K562 (cell line): ENCODE data around the gene RPH3AL. TPM values are rescaled to one million over a fixed set of nuclear protein-coding genes. Genes with fewer than 3 reads are reported as not detected.
"Not testable (repeated sequence)": the region's sequence is repeated elsewhere in the genome, so short reads cannot be mapped to it uniquely, and the experiment has no call there.

Experiments used
- ATAC-seq: fragments of 200-7000 bp; cut with Tn5 transposase; 3 replicates; pipeline ENCODE4 v1.9.1; 2020; ENCODE audit warnings: moderate library complexity
- BruUV-seq: library from RNA; stranded (reverse); fragments of 400-500 nt; replicated peaks from 2 replicates; lab custom pipeline; 2021; lab: Mats Ljungman, UMichigan
- CTCF ChIA-PET: fragments of 300-600 bp; formaldehyde crosslinking; extraction: SDS; loops from one replicate; lab custom pipeline; 2021; ENCODE audit warnings: low intra/inter-chr PET ratio; lab: Yijun Ruan, JAX
- POLR2A ChIA-PET: fragments of 300-600, 350-650 bp; sonication (Branson Sonifier 250); formaldehyde crosslinking; extraction: SDS; loops from one replicate; lab custom pipeline; 2021; ENCODE audit warnings: antibody characterized with exemption, inconsistent platforms; lab: Yijun Ruan, JAX
- DNase-seq, 4 experiments: peaks; one replicate each; pipeline versions ENCODE4 v3.0.0 to v3.0.0-alpha.2; 2011 to 2018; ENCODE audit warnings: low spot score in 3 of 4, mixed read lengths in 3 of 4; ENCODE audit errors: extremely low read depth in 1 of 4
- FAIRE-seq: peaks from 2 replicates; lab custom pipeline; 2011; peaks lifted over from hg19 to GRCh38; lab: Jason Lieb, UNC
- H2AFZ ChIP-seq: 2 replicates; pipeline ENCODE4 v1.6.0; 2011; ENCODE audit warnings: low read depth, low read length, control low read depth, inconsistent platforms
- H3K27ac ChIP-seq: fragments of 200-600 bp; 3 replicates; pipeline ENCODE4 v1.8.0; 2011; ENCODE audit warnings: low read depth, mild to moderate bottlenecking, control low read depth, inconsistent platforms, low read length, moderate library complexity, mixed read lengths; ENCODE audit errors: extremely low read depth
- H3K27me3 ChIP-seq, 2 experiments: fragments of 300-600 bp in 1 of 2; 2 replicates in 1 of 2; 3 replicates in 1 of 2; pipeline versions ENCODE4 v1.6.0 to v1.8.0; 2011; ENCODE audit warnings: inconsistent platforms in 2 of 2, low read length in 2 of 2, mild to moderate bottlenecking in 1 of 2, mixed read lengths in 1 of 2, moderate library complexity in 1 of 2; ENCODE audit not compliant: control insufficient read depth in 2 of 2, insufficient read depth in 2 of 2
- H3K36me3 ChIP-seq: fragments of 300-600 bp; 3 replicates; pipeline ENCODE4 v1.8.0; 2011; ENCODE audit warnings: mild to moderate bottlenecking, low read length, inconsistent platforms; ENCODE audit not compliant: control insufficient read depth, insufficient read depth
- H3K4me1 ChIP-seq, 2 experiments: fragments of 200-600 bp in 1 of 2; replicated peaks in 1 of 2; 2 replicates in 1 of 2; 3 replicates in 1 of 2; pipeline versions ENCODE4 v1.5.1 to v1.8.0; 2011; ENCODE audit warnings: inconsistent platforms in 2 of 2, low read length in 2 of 2, mild to moderate bottlenecking in 1 of 2, mixed read lengths in 1 of 2, moderate library complexity in 1 of 2; ENCODE audit not compliant: control insufficient read depth in 2 of 2, insufficient read depth in 2 of 2
- H3K4me2 ChIP-seq: 2 replicates; pipeline ENCODE4 v1.6.1; 2011; ENCODE audit warnings: low read length, control low read depth, inconsistent platforms, mixed read lengths; ENCODE audit not compliant: insufficient read depth
- H3K4me3 ChIP-seq: fragments of 200-600 bp; sonication (generic), shearing (Covaris generic); 2 replicates; pipeline ENCODE4 v1.5.1; 2016; ENCODE audit warnings: control low read depth, inconsistent platforms
- H3K79me2 ChIP-seq: fragments of 200-600 bp; 3 replicates; pipeline ENCODE4 v1.8.0; 2011; ENCODE audit warnings: low read length, inconsistent platforms; ENCODE audit not compliant: control insufficient read depth, insufficient read depth
- H3K9ac ChIP-seq, 2 experiments: 2 replicates each; pipeline versions ENCODE4 v1.6.0 to v1.6.1; 2011; ENCODE audit warnings: low read depth in 2 of 2, low read length in 2 of 2, control low read depth in 1 of 2, inconsistent platforms in 1 of 2, mild to moderate bottlenecking in 1 of 2, mixed read lengths in 1 of 2; ENCODE audit not compliant: insufficient read depth in 1 of 2
- H3K9me1 ChIP-seq: one replicate; pipeline ENCODE4 v1.6.0; 2011; ENCODE audit warnings: inconsistent platforms, mild to moderate bottlenecking, low read length, moderate library complexity; ENCODE audit not compliant: control insufficient read depth, insufficient read depth
- H3K9me3 ChIP-seq: replicated peaks from 2 replicates; pipeline ENCODE4 v1.5.1; 2011; ENCODE audit warnings: low read depth, low read length, inconsistent platforms; ENCODE audit not compliant: control insufficient read depth, insufficient read depth
- H4K20me1 ChIP-seq: replicated peaks from 2 replicates; pipeline ENCODE4 v1.6.1; 2011; ENCODE audit warnings: low read length, inconsistent platforms, mixed read lengths; ENCODE audit not compliant: control insufficient read depth, insufficient read depth
- ETS1 ChIP-seq: conservative IDR thresholded peaks from 2 replicates; pipeline ENCODE4 v1.6.1; 2011; ENCODE audit warnings: low read depth, mild to moderate bottlenecking, low read length; ENCODE audit not compliant: control insufficient read depth
- MYC ChIP-seq, 2 experiments: fragments of 250-450 bp in 1 of 2; sonication (Bioruptor Pico) in 1 of 2; IDR thresholded peaks; 2 replicates each; pipeline versions ENCODE4 v1.5.1 to v1.6.1; 2012 to 2021; ENCODE audit warnings: low read depth in 2 of 2, borderline replicate concordance in 1 of 2, improper control_type of control experiment in 1 of 2, low read length in 1 of 2, mild to moderate bottlenecking in 1 of 2, moderate library complexity in 1 of 2
- NR2C2 ChIP-seq, 2 experiments: fragments of 200-800 bp in 1 of 2; sonication (Bioruptor generic) in 1 of 2; sonication (generic) in 1 of 2; formaldehyde crosslinking in 1 of 2; IDR thresholded peaks; 2 replicates each; pipeline versions ENCODE4 v1.6.1 to v1.8.0; 2016 to 2022; ENCODE audit warnings: mild to moderate bottlenecking in 1 of 2, missing compliant biosample characterization in 1 of 2, missing genetic modification characterization in 1 of 2, missing genetic modification reagents in 1 of 2
- POLR2G ChIP-seq: fragments of 200-400 bp; formaldehyde crosslinking; IDR thresholded peaks from 2 replicates; pipeline ENCODE4 v1.6.1; 2017; ENCODE audit warnings: low read depth, mild to moderate bottlenecking, antibody characterized with exemption, low read length, moderate library complexity
- RBFOX2 ChIP-seq: fragments of 200-400 bp; formaldehyde crosslinking; IDR thresholded peaks from 2 replicates; pipeline ENCODE4 v1.6.1; 2017; ENCODE audit warnings: low read depth, mild to moderate bottlenecking, low read length, moderate library complexity
- SIX5 ChIP-seq, 2 experiments: IDR thresholded peaks; 2 replicates each; pipeline ENCODE4 v1.6.1; 2011; ENCODE audit warnings: low read length in 2 of 2, borderline replicate concordance in 1 of 2, low read depth in 1 of 2, mild to moderate bottlenecking in 1 of 2, moderate library complexity in 1 of 2; ENCODE audit not compliant: insufficient read depth in 1 of 2
- TFAP4 ChIP-seq: sonication (generic); formaldehyde crosslinking; IDR thresholded peaks from 2 replicates; pipeline ENCODE4 v1.8.0; 2022; ENCODE audit warnings: missing genetic modification reagents, mild to moderate bottlenecking, moderate library complexity, borderline replicate concordance
- THAP7 ChIP-seq: fragments of 250-450 bp; sonication (Bioruptor Pico); IDR thresholded peaks from 2 replicates; pipeline ENCODE4 v1.5.0; 2021
- VEZF1 ChIP-seq: fragments of 200-800 bp; sonication (Bioruptor generic); IDR thresholded peaks from 2 replicates; pipeline ENCODE4 v1.6.1; 2017; ENCODE audit warnings: missing genetic modification characterization, missing compliant biosample characterization
- YY1 ChIP-seq, 3 experiments: IDR thresholded peaks; 2 replicates each; pipeline ENCODE4 v1.6.1; 2011; ENCODE audit warnings: low read length in 2 of 3, mild to moderate bottlenecking in 2 of 3, moderate library complexity in 2 of 3, borderline replicate concordance in 1 of 3, control low read depth in 1 of 3, low read depth in 1 of 3; ENCODE audit not compliant: insufficient read depth in 3 of 3, insufficient replicate concordance in 2 of 3, control insufficient read depth in 1 of 3, insufficient read length in 1 of 3; ENCODE audit errors: extremely low read depth in 1 of 3
- ZNF584 ChIP-seq: fragments of 200-800 bp; sonication (Bioruptor generic); IDR thresholded peaks from 2 replicates; pipeline ENCODE4 v1.6.1; 2016; ENCODE audit warnings: low read depth, mild to moderate bottlenecking, missing genetic modification characterization, missing compliant biosample characterization
- ZNF644 ChIP-seq: fragments of 200-800 bp; sonication (Bioruptor generic); IDR thresholded peaks from 2 replicates; pipeline ENCODE4 v1.6.1; 2016; ENCODE audit warnings: low read depth, missing genetic modification characterization, missing compliant biosample characterization
- WGBS: fragments of 100-300 bp; shearing (Covaris generic); methylation state at CpG from one replicate; pipeline ENCODE4 v1.1.6; 2016; ENCODE audit warnings: low coverage, mixed read lengths; ENCODE audit not compliant: insufficient coverage; ENCODE audit errors: missing lambda C conversion rate; 5-methylcytosine and 5-hydroxymethylcytosine counted together
- in situ Hi-C: fragments of 300-500 bp; cut with MboI; formaldehyde crosslinking; loops from 4 replicates; pipeline ENCODE4 v1.15.0; 2018; ENCODE audit warnings: inconsistent platforms, mixed read lengths
- intact Hi-C: fragments of 100-400 bp; cut with micrococcal nuclease; formaldehyde crosslinking; loops from 2 replicates; pipeline ENCODE4 v1.14.2; 2022
- polyA plus RNA-seq, 8 experiments: library from polyadenylated mRNA; depleted of rRNA in 4 of 8; stranded (reverse) in 5 of 8; unstranded in 3 of 8; fragments of >200 nt; fragmentation: Nextera tagmentation in 2 of 8; fragmentation: Illumina TruSeq in 1 of 8; extraction: Ambion mirVana in 2 of 8; extraction: Trizol in 1 of 8; gene quantifications; 2 replicates each; pipeline versions ENCODE4 v1.2.1 to v1.2.3, GENCODE V29; 2011 to 2014; ENCODE audit warnings: inconsistent platforms in 1 of 8, missing spikeins in 1 of 8
- total RNA-seq, 7 experiments: library from RNA; depleted of rRNA in 6 of 7; stranded (reverse); fragments of >200 nt in 6 of 7; fragmentation: Illumina TruSeq in 2 of 7; extraction: Trizol in 2 of 7; gene quantifications; 2 replicates each; pipeline versions ENCODE4 v1.2.1 to v1.2.3, GENCODE V29; 2011 to 2021; ENCODE audit warnings: low replicate concordance in 1 of 7

The RPH3AL gene
- total and polyA plus RNA-seq, 9 of the 15 experiments (the other 6 are each of a cell fraction or from before 2014, with no cell fraction given), result 0.18 to 1.7 (median 0.39) TPM

GRCh38 chr17:215563-216478 lies 136.8 kb downstream of the RPH3AL start:
- H3K9me3 ChIP-seq; H3K27ac ChIP-seq; POLR2A ChIA-PET; H3K4me1 ChIP-seq; H3K4me3 ChIP-seq; H3K9ac ChIP-seq; H3K79me2 ChIP-seq; H3K36me3 ChIP-seq; H4K20me1 ChIP-seq; CTCF ChIA-PET; FAIRE-seq; intact Hi-C loops; H3K4me2 ChIP-seq; in situ Hi-C loops; BruUV-seq; H3K27me3 ChIP-seq; H3K9me1 ChIP-seq; TF ChIP-seq MYC (CRISPR knock-in tag; IDR thresholded peaks at IDR 0.05; ENCODE audit: borderline replicate concordance, low read depth); NR2C2 (CRISPR knock-in tag; IDR thresholded peaks at IDR 0.05): not testable (repeated sequence)
- WGBS, result 63% methylated on average over 9 of the region's 29 CpGs
- peak in 2 of 4 experiments; percentile 16 for DNase-seq
- ATAC-seq, result peak; percentile 54
- H2AFZ ChIP-seq, result peak overlapping the region; percentile 94
- peak; percentile 87 to 95 (median 93) for TF ChIP-seq YY1 (IDR thresholded peaks at IDR 0.05; ENCODE audit: borderline replicate concordance in 1 of 3, control insufficient read depth in 1 of 3, extremely low read depth in 1 of 3, insufficient read depth in 3 of 3, insufficient read length in 1 of 3, insufficient replicate concordance in 2 of 3, low read depth in 1 of 3, low read length in 2 of 3)
- peak; percentile 37 for TF ChIP-seq VEZF1 (CRISPR knock-in tag)
- peak; percentile 57; the same call in 1 of the 2 replicates for TF ChIP-seq ETS1
- peak; percentile 33 to 35; a peak in 2 of 4 replicates for TF ChIP-seq SIX5 (IDR thresholded peaks at IDR 0.05; ENCODE audit: borderline replicate concordance in 1 of 2, insufficient read depth in 1 of 2, low read depth in 1 of 2, low read length in 2 of 2)
- TF ChIP-seq THAP7 (CRISPR knock-in tag), result peak; percentile 96
- peak; percentile 39; the same call in 1 of the 2 replicates for TF ChIP-seq RBFOX2
- TF ChIP-seq POLR2G, result peak; percentile 52; the same call in 1 of the 2 replicates
- peak; percentile 70; the same call in 1 of the 2 replicates for TF ChIP-seq ZNF584
- TF ChIP-seq MYC (IDR thresholded peaks at IDR 0.05; ENCODE audit: low read depth, low read length), result peak; percentile 42; the same call in 1 of the 2 replicates
- TF ChIP-seq TFAP4, result peak; percentile 56; the same call in 1 of the 2 replicates
- 0 out of 2 replicates have a peak, but pooled peaks have one; percentile 40 for TF ChIP-seq ZNF644
- TF ChIP-seq NR2C2 (tag; IDR thresholded peaks at IDR 0.05), result peak; percentile 78
